Skeletal muscle tissue (tissue), 4 donors: ENCODE measurements around the gene HGFAC. TPM values are rescaled to one million over a fixed set of nuclear protein-coding genes. Genes with fewer than 3 reads are reported as not detected.

ENCODE experiments used
- H3K27ac ChIP-seq: one replicate; pipeline ENCODE4 v1.7.0; 2013; ENCODE audit warnings: mild to moderate bottlenecking, low read depth, low read length, inconsistent platforms
- H3K27me3 ChIP-seq, 3 donors: one replicate each; pipeline ENCODE4 v1.7.0; 2013; ENCODE audit warnings: low read length in 3 of 3; ENCODE audit not compliant: control insufficient read depth in 3 of 3, insufficient read depth in 3 of 3
- H3K36me3 ChIP-seq, 3 donors: one replicate each; pipeline ENCODE4 v1.7.0; 2013; ENCODE audit warnings: low read length in 3 of 3; ENCODE audit not compliant: control insufficient read depth in 3 of 3, insufficient read depth in 3 of 3
- H3K4me1 ChIP-seq, 3 donors: one replicate each; pipeline ENCODE4 v1.7.0; 2013; ENCODE audit warnings: low read length in 3 of 3, mild to moderate bottlenecking in 3 of 3; ENCODE audit not compliant: control insufficient read depth in 3 of 3, insufficient read depth in 3 of 3
- H3K4me3 ChIP-seq, 3 donors: one replicate each; pipeline ENCODE4 v1.7.0; 2013; ENCODE audit warnings: low read length in 3 of 3
- H3K9ac ChIP-seq, 3 donors: one replicate each; pipeline ENCODE4 v1.7.0; 2013; ENCODE audit warnings: low read length in 3 of 3, mild to moderate bottlenecking in 3 of 3, moderate library complexity in 2 of 3, low read depth in 1 of 3
- H3K9me3 ChIP-seq, 3 donors: one replicate each; pipeline ENCODE4 v1.7.0; 2013; ENCODE audit warnings: low read length in 3 of 3; ENCODE audit not compliant: control insufficient read depth in 3 of 3
- total RNA-seq: library from RNA; depleted of rRNA; stranded (reverse); fragments of >200 nt; gene quantifications from one replicate; pipeline ENCODE4 v1.2.3, GENCODE V29; 2014
- donor health status: Osteomylitis.

The HGFAC gene
- total RNA-seq, 1 donor from 2014 or later = 0.52 TPM

GRCh38 chr4:3403348-3403906, 38.3 kb upstream of the HGFAC start:
- Histone ChIP-seq H3K4me1 (peaks cover 6 to 14% (median 13%) of the 10 kb centered on the region in 3 donors), H3K27ac (no peak overlapping the region), H3K9ac (no peak overlapping the region), H3K4me3 (no peak overlapping the region), H3K27me3 (no peaks in the 10 kb centered on the region), H3K9me3 (peaks cover 0 to 9% (median 0%) of the 10 kb centered on the region in 3 donors), H3K36me3 (no peaks in the 10 kb centered on the region)

- no peaks in the 10 kb centered on the region for H3K36me3 ChIP-seq
- no peak overlapping the region for H3K27ac ChIP-seq
- no peaks in the 10 kb centered on the region for H3K27me3 ChIP-seq
- no peak overlapping the region for H3K9ac ChIP-seq
- peaks cover 6 to 14% (median 11%) of the 10 kb centered on the region in 3 donors for H3K4me1 ChIP-seq
- peaks cover 0 to 9% (median 0%) of the 10 kb centered on the region in 3 donors for H3K9me3 ChIP-seq
- no peak overlapping the region for H3K4me3 ChIP-seq
These were observed 37.2 kb upstream of the HGFAC start for GRCh38 chr4:3404546-3404945.

GRCh38 chr4:3405176-3405575, 36.6 kb upstream of the HGFAC start:
- Histone ChIP-seq H3K9ac (no peak overlapping the region), H3K9me3 (peaks cover 0 to 9% (median 0%) of the 10 kb centered on the region in 3 donors), H3K4me3 (no peak overlapping the region), H3K36me3 (no peaks in the 10 kb centered on the region), H3K27me3 (no peaks in the 10 kb centered on the region), H3K27ac (no peak overlapping the region), H3K4me1 (peaks cover 4 to 11% (median 8%) of the 10 kb centered on the region in 3 donors)

- H3K27ac ChIP-seq = no peak overlapping the region
- H3K4me1 ChIP-seq = peaks cover 4 to 11% (median 8%) of the 10 kb centered on the region in 3 donors
- peaks cover 0 to 9% (median 0%) of the 10 kb centered on the region in 3 donors for H3K9me3 ChIP-seq
- no peak overlapping the region for H3K9ac ChIP-seq
- H3K27me3 ChIP-seq = no peaks in the 10 kb centered on the region
- H3K36me3 ChIP-seq = no peaks in the 10 kb centered on the region
- H3K4me3 ChIP-seq = no peak overlapping the region
These were observed 35.7 kb upstream of the HGFAC start for GRCh38 chr4:3406021-3406420.

GRCh38 chr4:3406431-3406830, 35.3 kb upstream of the HGFAC start:
- Histone ChIP-seq H3K4me3 (no peak overlapping the region), H3K27me3 (no peaks in the 10 kb centered on the region), H3K9me3 (peaks cover 0 to 9% (median 0%) of the 10 kb centered on the region in 3 donors), H3K27ac (no peak overlapping the region), H3K4me1 (peaks cover 4 to 11% (median 8%) of the 10 kb centered on the region in 3 donors), H3K9ac (no peak overlapping the region), H3K36me3 (no peaks in the 10 kb centered on the region)

- no peak overlapping the region for H3K27ac ChIP-seq
- H3K9ac ChIP-seq = no peak overlapping the region
- peaks cover 4 to 11% (median 8%) of the 10 kb centered on the region in 3 donors for H3K4me1 ChIP-seq
- H3K4me3 ChIP-seq = no peak overlapping the region
- H3K9me3 ChIP-seq = peaks cover 0 to 9% (median 0%) of the 10 kb centered on the region in 3 donors
- no peaks in the 10 kb centered on the region for H3K27me3 ChIP-seq
- no peaks in the 10 kb centered on the region for H3K36me3 ChIP-seq
These were observed 34.5 kb upstream of the HGFAC start for GRCh38 chr4:3407171-3407771.

- Histone ChIP-seq H3K4me1 (peaks cover 4 to 11% (median 8%) of the 10 kb centered on the region in 3 donors), H3K4me3 (no peak overlapping the region), H3K27me3 (no peaks in the 10 kb centered on the region), H3K9me3 (peaks cover 0 to 9% (median 0%) of the 10 kb centered on the region in 3 donors), H3K36me3 (no peaks in the 10 kb centered on the region), H3K9ac (no peak overlapping the region), H3K27ac (no peak overlapping the region)
These were observed 33.6 kb upstream of the HGFAC start for GRCh38 chr4:3407930-3408792.

GRCh38 chr4:3408793-3409330, 32.9 kb upstream of the HGFAC start:
- Histone ChIP-seq H3K9me3 (peaks cover 0 to 9% (median 0%) of the 10 kb centered on the region in 3 donors), H3K27me3 (no peaks in the 10 kb centered on the region), H3K27ac (no peak overlapping the region), H3K9ac (no peak overlapping the region), H3K4me1 (peaks cover 4 to 11% (median 8%) of the 10 kb centered on the region in 3 donors), H3K36me3 (no peaks in the 10 kb centered on the region), H3K4me3 (no peak overlapping the region)

- no peak overlapping the region for H3K27ac ChIP-seq
- peaks cover 0 to 2% (median 0%) of the 10 kb centered on the region in 3 donors for H3K9me3 ChIP-seq
- H3K9ac ChIP-seq = no peak overlapping the region
- no peaks in the 10 kb centered on the region for H3K36me3 ChIP-seq
- H3K27me3 ChIP-seq = no peaks in the 10 kb centered on the region
- no peak overlapping the region for H3K4me3 ChIP-seq
- peaks cover 4 to 11% (median 8%) of the 10 kb centered on the region in 3 donors for H3K4me1 ChIP-seq
These were observed 32.1 kb upstream of the HGFAC start for GRCh38 chr4:3409571-3410091.
